GM11168 (cell line): ENCODE measurements around the gene SLCO3A1.

Source experiments
- in situ Hi-C: fragments of 300-500 bp; cut with MboI; formaldehyde crosslinking; loops from one replicate; pipeline ENCODE4 v1.12.0; 2022; ENCODE audit warnings: low sequenced_read_pairs; ENCODE audit not compliant: unreplicated experiment

Gene SLCO3A1

GRCh38 chr15:91930092-91930491 lies 76.6 kb downstream of the SLCO3A1 start:
- in situ Hi-C loops = no loop called here

- in situ Hi-C loops = no loop called here
Measured at GRCh38 chr15:91936182-91936775, 82.8 kb downstream of the SLCO3A1 start.

GRCh38 chr15:91936927-91937326 lies 83.4 kb downstream of the SLCO3A1 start:
- in situ Hi-C loops = no loop called here

GRCh38 chr15:91938136-91938535 lies 84.6 kb downstream of the SLCO3A1 start:
- in situ Hi-C loops = no loop called here

GRCh38 chr15:91939403-91939831 lies 85.9 kb downstream of the SLCO3A1 start:
- in situ Hi-C loops = no loop called here

GRCh38 chr15:91940496-91941381 lies 87.2 kb downstream of the SLCO3A1 start:
- in situ Hi-C loops = no loop called here

- in situ Hi-C loops = no loop called here
Measured at GRCh38 chr15:91941871-91942658, 88.6 kb downstream of the SLCO3A1 start.

- in situ Hi-C loops = no loop called here
Measured at GRCh38 chr15:91942720-91943394, 89.3 kb downstream of the SLCO3A1 start.

- in situ Hi-C loops = no loop called here
Measured at GRCh38 chr15:91944331-91944730, 90.8 kb downstream of the SLCO3A1 start.

- in situ Hi-C loops = no loop called here
Measured at GRCh38 chr15:91945385-91945784, 91.9 kb downstream of the SLCO3A1 start.

GRCh38 chr15:91946075-91946474 lies 92.6 kb downstream of the SLCO3A1 start:
- in situ Hi-C loops = no loop called here

- in situ Hi-C loops = no loop called here
Measured at GRCh38 chr15:91946581-91947292, 93.2 kb downstream of the SLCO3A1 start.

GRCh38 chr15:91947293-91947679 lies 93.8 kb downstream of the SLCO3A1 start:
- in situ Hi-C loops = no loop called here

- in situ Hi-C loops = no loop called here
Measured at GRCh38 chr15:91947683-91948608, 94.4 kb downstream of the SLCO3A1 start.

GRCh38 chr15:91949361-91949760 lies 95.9 kb downstream of the SLCO3A1 start:
- in situ Hi-C loops = no loop called here

GRCh38 chr15:91950054-91950453 lies 96.5 kb downstream of the SLCO3A1 start:
- in situ Hi-C loops = no loop called here

- in situ Hi-C loops = no loop called here
Measured at GRCh38 chr15:91950631-91951329, 97.3 kb downstream of the SLCO3A1 start.

- in situ Hi-C loops = no loop called here
Measured at GRCh38 chr15:91952216-91952615, 98.7 kb downstream of the SLCO3A1 start.
